NCI-H2029 treated with DMSO at 0.1 percent for 48 hours (cell line): Measurements from ENCODE around the gene FAM135A.
"Not testable (repeated sequence)": the region's sequence is repeated elsewhere in the genome, so short reads cannot be mapped to it uniquely, and the experiment has no call there.

Experiments used
- DNase-seq: peaks from one replicate; lab custom pipeline; 2025; lab: John Stamatoyannopoulos, UW

Gene FAM135A

GRCh38 chr6:70459699-70460098 lies 46.4 kb downstream of the FAM135A start:
- not testable (repeated sequence) for DNase-seq

DNA sequence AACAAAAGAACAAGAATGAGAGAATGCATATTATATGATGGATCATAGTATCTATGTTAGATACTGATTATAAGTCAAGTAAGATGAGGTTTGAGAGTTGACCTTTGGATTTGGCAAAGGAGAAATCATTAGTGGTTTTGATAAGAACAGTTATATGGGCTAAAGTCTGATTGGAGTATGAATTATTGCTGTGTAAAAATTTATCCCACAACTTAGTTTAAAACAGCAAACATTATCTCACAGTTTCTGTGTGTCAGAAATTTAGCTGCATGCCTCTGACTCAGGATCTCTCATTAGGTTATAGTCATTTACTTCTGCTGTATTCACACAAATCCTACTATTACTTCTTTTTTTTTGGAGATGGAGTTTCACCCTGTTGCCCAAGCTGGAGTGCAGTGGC lies 56.7 kb downstream of the FAM135A start:
- no peak for DNase-seq

GRCh38 chr6:70470510-70470909 lies 57.2 kb downstream of the FAM135A start:
- DNase-seq = not testable (repeated sequence)

- no peak for DNase-seq
Measured at GRCh38 chr6:70474751-70475150, 61.4 kb downstream of the FAM135A start.

DNA sequence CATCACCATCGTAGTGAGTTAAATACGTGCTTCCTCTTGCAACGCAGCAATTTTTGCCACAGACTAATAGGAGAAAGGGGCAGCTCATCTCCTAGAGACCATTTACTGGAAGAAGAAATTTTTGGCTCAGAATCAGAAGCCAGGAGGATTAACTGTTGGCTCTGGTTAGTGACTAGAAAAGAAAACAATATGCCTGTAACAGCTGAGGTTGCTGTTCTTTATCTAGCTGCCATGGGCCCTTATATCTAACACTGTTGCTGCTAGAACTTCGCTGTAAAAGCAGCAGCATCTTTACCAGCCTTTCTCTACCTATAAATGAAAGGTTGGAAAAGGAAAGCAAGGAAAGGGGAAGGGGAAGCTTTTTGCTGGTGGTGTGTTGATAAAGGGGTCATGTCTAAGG lies 65.9 kb downstream of the FAM135A start:
- DNase-seq = no peak

DNA sequence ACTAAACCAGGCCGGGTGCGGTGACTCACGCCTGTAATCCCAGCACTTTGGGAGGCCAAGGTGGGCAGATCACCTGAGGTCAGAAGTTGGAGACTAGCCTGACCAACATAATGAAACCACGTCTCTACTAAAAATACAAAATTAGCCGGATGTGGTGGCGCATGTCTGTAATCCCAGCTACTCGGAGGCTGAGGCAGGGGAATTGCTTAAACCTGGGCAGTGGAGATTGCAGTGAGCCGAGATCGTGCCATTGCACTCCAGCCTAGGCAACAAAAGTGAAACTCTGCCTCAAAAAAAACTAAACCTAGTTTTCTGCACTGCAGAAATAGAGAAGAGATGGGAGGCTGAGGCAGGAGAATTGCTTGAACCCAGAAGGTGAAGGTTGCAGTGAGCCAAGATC lies 73.3 kb downstream of the FAM135A start:
- DNase-seq = not testable (repeated sequence)

- DNase-seq = no peak
Measured at GRCh38 chr6:70489364-70489763, 76.1 kb downstream of the FAM135A start.

DNA sequence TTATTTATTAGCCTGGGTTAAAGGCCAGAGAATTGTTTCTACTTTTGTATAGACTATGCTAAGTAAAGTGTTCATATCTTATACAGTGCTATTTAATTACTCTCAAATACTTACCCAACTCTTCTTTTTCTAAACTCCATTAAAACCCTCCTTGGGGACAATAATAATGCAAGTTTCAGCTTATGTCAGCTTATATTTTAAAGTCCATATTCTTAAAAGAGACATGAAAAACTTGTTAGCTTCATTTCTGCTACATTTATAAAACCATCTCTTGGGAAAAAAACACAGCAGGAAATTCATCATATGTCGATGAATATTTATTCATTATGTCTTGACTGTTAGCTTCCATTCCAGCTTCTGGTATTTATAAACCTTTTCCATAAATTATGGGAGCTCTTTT lies 81.5 kb downstream of the FAM135A start:
- DNase-seq = no peak

DNA sequence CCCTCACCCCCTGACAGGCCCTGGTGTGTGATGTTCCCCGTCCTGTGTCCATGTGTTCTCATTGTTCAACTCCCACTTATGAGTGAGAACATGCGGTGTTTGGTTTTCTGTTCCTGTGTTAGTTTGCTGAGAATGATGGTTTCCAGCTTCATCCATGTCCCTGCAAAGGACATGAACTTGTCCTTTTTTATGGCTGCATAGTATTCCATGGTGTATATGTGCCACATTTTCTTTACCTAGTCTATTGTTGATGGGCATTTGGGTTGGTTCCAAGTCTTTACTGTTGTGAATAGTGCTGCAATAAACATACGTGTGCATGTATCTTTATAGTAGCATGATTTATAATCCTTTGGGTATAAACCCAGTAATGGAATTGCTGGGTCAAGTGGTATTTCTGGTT lies 82.5 kb downstream of the FAM135A start:
- not testable (repeated sequence) for DNase-seq

GRCh38 chr6:70502484-70502883 lies 89.2 kb downstream of the FAM135A start:
- DNase-seq = no peak

- no peak for DNase-seq
Measured at GRCh38 chr6:70503813-70504465, 90.6 kb downstream of the FAM135A start.

DNA sequence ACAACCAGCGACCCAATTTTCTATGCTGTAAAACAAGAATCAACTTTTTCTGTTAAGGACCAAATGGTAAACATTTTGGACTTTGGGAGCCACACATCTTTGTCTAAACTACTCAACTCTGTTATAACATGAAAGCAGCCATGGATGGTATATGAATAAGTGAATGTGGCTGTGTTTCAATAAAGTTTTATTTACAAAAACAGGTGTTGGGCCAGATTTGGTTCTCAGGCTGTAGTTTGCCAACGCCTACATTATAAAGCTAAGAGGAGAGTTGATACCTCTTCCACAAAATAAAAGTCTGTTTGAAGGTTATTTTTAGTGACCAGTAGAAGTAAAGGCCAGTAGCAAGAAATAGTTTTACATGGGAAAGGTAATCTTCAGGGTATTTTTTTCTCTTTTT lies 93.0 kb downstream of the FAM135A start:
- no peak for DNase-seq

DNA sequence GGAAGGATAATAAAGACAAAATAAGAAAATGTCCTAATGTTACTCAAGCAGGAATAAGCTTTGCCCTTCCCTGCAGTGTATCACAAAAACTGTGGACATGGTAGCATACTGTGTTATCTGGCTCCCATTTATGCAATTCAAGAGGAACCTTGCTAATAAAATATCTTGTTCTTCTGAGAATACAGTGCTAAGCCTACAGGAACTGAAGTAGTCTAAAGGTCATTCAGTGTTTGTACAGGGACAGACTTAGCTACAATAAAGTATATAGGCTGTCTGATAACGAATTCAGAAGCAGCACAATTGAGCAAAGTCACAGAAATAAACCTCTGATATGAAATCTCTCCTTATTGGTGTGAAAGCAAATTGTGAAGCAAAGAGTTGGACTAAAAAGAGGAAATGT lies 93.9 kb downstream of the FAM135A start:
- DNase-seq = no peak

GRCh38 chr6:70508953-70509352 lies 95.6 kb downstream of the FAM135A start:
- no peak for DNase-seq

GRCh38 chr6:70510600-70510999 lies 97.3 kb downstream of the FAM135A start:
- no peak for DNase-seq

- no peak for DNase-seq
Measured at GRCh38 chr6:70518723-70519122, 105.4 kb downstream of the FAM135A start.

DNA sequence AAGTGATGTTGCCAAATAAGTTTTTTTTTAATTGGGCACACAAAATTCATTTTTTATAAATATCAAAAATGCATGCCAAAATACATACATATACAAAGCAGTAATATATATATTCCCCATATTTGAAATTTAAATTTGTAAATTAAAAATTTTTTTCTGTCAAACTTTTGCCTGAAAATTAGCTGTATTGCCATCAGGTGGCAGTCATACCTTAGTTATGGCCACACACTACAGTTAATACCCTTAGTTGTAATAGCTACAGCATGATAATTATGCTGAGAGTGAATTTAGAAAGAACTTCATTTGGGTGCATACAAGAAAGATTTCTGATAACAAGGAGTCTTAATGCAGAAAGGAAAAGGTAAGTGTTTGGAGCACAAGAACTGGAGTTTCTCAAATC lies 107.3 kb downstream of the FAM135A start:
- DNase-seq = no peak

DNA sequence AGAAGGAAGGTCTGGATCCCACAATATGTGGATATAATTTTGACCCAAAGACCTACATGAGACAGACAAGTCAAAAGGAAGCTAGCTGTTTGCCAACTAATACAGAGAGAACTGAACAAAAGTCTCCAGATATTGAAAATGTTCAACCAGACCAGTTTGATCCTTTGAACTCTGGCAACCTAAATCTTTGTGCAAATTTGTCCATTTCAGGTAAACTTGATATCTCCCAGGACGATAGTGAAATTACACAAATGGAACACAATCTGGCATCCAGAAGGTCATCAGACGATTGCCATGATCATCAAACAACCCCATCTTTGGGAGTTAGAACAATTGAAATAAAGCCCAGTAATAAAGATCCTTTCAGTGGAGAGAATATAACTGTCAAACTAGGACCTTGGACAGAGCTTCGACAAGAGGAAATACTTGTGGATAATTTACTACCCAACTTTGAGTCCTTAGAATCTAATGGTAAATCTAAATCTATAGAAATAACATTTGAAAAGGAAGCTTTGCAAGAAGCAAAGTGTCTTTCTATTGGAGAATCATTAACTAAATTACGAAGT lies 111.5 kb downstream of the FAM135A start:
- DNase-seq = no peak

- no peak for DNase-seq
Measured at GRCh38 chr6:70527071-70527737, 113.9 kb downstream of the FAM135A start.

- DNase-seq = no peak
Measured at GRCh38 chr6:70530023-70530422, 116.7 kb downstream of the FAM135A start.

DNA sequence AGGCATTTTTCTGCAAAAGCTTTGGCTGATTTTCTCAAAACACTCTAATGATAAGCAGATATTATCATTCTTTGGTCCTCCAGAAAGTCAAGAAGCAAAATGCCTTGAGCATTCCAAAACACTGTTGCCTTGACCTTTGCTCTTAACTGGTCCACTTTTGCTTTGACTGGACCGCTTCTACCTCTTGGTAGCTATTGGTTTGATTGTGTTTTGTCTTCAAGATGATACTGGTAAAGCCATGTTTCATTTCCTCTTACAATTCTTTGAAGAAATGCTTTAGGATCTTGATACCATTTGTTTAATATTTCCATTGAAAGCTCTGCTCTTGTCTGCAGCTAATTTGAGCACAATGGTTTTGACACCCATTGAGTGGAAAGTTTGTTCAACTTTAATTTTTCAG lies 117.8 kb downstream of the FAM135A start:
- DNase-seq = no peak

GRCh38 chr6:70537266-70537665 lies 124.0 kb downstream of the FAM135A start:
- no peak for DNase-seq

DNA sequence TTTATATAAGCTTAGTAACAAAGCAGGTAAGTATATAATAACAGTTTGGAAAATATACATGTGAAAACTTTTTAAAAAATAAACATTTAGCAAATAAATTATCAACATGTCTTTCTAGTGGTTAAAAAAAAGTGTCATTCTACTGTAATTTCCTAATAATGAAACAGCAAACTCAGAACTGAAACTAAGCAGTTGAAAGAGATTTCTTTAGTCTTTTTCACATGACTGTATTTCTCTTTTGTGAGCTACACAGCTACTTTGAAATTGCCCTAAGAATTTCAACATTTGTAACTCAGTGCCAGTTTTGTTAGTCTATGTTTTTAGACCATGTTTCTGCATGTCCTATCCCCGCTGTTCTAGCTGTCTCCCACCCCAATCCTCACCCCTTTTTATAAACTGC lies 125.1 kb downstream of the FAM135A start:
- DNase-seq = no peak

GRCh38 chr6:70547313-70547712 lies 134.0 kb downstream of the FAM135A start:
- DNase-seq = no peak
